Lung (tissue), 12 donors: Measurements from ENCODE around the gene RPUSD3. TPM values are rescaled to one million over a fixed set of nuclear protein-coding genes. Genes with fewer than 3 reads are reported as not detected.

ENCODE experiments used
- ATAC-seq: fragments of 200-7000 bp; cut with Tn5 transposase; one replicate; pipeline ENCODE4 v1.9.1; 2020; ENCODE audit warnings: moderate number of reproducible peaks; ENCODE audit not compliant: insufficient read depth, low FRiP score
- DNase-seq, 3 donors: peaks; one replicate each; pipeline ENCODE4 v3.0.0-alpha.2; 2013 to 2017
- H3K27ac ChIP-seq, 2 donors: one replicate each; pipeline ENCODE4 v1.5.1; 2013; ENCODE audit warnings: mild to moderate bottlenecking in 2 of 2, moderate library complexity in 2 of 2, control low read depth in 1 of 2, inconsistent platforms in 1 of 2, low read depth in 1 of 2, low read length in 1 of 2
- H3K27me3 ChIP-seq, 3 donors: one replicate each; pipeline ENCODE4 v1.5.1; 2013; ENCODE audit warnings: low read length in 2 of 3; ENCODE audit not compliant: control insufficient read depth in 3 of 3, insufficient read depth in 3 of 3
- H3K36me3 ChIP-seq, 4 donors: one replicate each; pipeline ENCODE4 v1.5.1; 2013; ENCODE audit warnings: low read length in 4 of 4, mild to moderate bottlenecking in 1 of 4, moderate library complexity in 1 of 4; ENCODE audit not compliant: control insufficient read depth in 4 of 4, insufficient read depth in 4 of 4
- H3K4me1 ChIP-seq, 5 donors: one replicate each; pipeline ENCODE4 v1.5.1; 2013; ENCODE audit warnings: low read length in 5 of 5, mild to moderate bottlenecking in 2 of 5, moderate library complexity in 1 of 5; ENCODE audit not compliant: control insufficient read depth in 5 of 5, insufficient read depth in 5 of 5
- H3K4me3 ChIP-seq: one replicate; pipeline ENCODE4 v1.5.1; 2013; ENCODE audit warnings: mild to moderate bottlenecking, control low read depth, moderate library complexity
- H3K9ac ChIP-seq, 2 donors: one replicate each; pipeline ENCODE4 v1.5.1; 2013; ENCODE audit warnings: low read length in 2 of 2, control low read depth in 1 of 2; ENCODE audit not compliant: insufficient read depth in 1 of 2
- H3K9me3 ChIP-seq, 4 donors: one replicate each; pipeline ENCODE4 v1.5.1; 2013; ENCODE audit warnings: low read length in 3 of 4, mild to moderate bottlenecking in 1 of 4, moderate library complexity in 1 of 4; ENCODE audit not compliant: control insufficient read depth in 4 of 4, insufficient read depth in 3 of 4
- WGBS, 2 donors: extraction: QIAGEN DNeasy Blood & Tissue Kit; methylation state at CpG; one replicate each; pipeline ENCODE4 v1.1.7; 2013; 5-methylcytosine and 5-hydroxymethylcytosine counted together
- polyA plus RNA-seq, 2 donors: library from polyadenylated mRNA; stranded (reverse); fragments of 200-250 nt; gene quantifications; one replicate each; pipeline ENCODE4 v1.2.1, GENCODE V29; 2013
- total RNA-seq, 2 donors: library from RNA; depleted of rRNA in 1 of 2; stranded (reverse); fragments of >200 nt in 1 of 2; gene quantifications; one replicate each; pipeline ENCODE4 v1.2.1, GENCODE V29; 2014 to 2021
- TF ChIP-seq, protein P1 (sequence below): IDR thresholded peaks from 2 replicates; pipeline ENCODE4 v1.5.1; 2012; ENCODE audit warnings: mild to moderate bottlenecking; ENCODE audit errors: control extremely low read depth, extremely low read depth
- donor health status: control.
- donor health status: control.
- donor health status: Bipolar disorder and iron deficiency.
- donor health status: healthy.
- donor health status: DM: yes; HTN: yes; CAD: no.

RPUSD3 gene
- total and polyA plus RNA-seq, 4 donors, result 16.3 to 34.9 (median 26.3) TPM

DNA sequence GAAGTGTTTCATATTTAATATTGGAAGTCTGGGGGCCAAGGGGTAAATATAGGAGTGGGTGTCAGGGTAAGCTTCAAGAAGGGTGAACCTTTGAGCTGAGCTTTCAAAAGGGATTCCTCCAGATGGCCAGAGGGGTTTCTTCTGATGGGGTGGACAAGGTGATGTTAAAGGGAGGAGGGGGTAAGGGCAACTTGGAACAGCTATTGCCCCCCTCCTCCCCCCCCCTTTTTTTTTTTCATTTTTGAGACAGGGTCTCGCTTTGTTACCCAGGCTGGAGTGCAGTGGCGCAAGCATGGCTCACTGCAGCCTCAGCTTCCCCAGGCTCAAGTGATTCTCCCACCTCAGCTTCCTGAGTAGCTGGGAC lies 35.8 kb downstream of the RPUSD3 start:
- 61 to 92% methylated on average over 2 of the region's 2 CpGs for WGBS, 2 donors
- TF ChIP-seq, protein P1, sequence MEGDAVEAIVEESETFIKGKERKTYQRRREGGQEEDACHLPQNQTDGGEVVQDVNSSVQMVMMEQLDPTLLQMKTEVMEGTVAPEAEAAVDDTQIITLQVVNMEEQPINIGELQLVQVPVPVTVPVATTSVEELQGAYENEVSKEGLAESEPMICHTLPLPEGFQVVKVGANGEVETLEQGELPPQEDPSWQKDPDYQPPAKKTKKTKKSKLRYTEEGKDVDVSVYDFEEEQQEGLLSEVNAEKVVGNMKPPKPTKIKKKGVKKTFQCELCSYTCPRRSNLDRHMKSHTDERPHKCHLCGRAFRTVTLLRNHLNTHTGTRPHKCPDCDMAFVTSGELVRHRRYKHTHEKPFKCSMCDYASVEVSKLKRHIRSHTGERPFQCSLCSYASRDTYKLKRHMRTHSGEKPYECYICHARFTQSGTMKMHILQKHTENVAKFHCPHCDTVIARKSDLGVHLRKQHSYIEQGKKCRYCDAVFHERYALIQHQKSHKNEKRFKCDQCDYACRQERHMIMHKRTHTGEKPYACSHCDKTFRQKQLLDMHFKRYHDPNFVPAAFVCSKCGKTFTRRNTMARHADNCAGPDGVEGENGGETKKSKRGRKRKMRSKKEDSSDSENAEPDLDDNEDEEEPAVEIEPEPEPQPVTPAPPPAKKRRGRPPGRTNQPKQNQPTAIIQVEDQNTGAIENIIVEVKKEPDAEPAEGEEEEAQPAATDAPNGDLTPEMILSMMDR, result no peak
- H3K9me3 ChIP-seq, result no peaks in the 10 kb centered on the region
- H3K27me3 ChIP-seq, result no peaks in the 10 kb centered on the region
- H3K9ac ChIP-seq, result no peak overlapping the region
- DNase-seq, result no peak
- H3K27ac ChIP-seq, result no peak overlapping the region
- H3K4me3 ChIP-seq, result no peak overlapping the region
- peaks cover 19 to 38% (median 22%) of the 10 kb centered on the region in 4 donors for H3K36me3 ChIP-seq
- no peak for ATAC-seq
- H3K4me1 ChIP-seq, result peaks cover 0 to 16% (median 5%) of the 10 kb centered on the region in 5 donors

DNA sequence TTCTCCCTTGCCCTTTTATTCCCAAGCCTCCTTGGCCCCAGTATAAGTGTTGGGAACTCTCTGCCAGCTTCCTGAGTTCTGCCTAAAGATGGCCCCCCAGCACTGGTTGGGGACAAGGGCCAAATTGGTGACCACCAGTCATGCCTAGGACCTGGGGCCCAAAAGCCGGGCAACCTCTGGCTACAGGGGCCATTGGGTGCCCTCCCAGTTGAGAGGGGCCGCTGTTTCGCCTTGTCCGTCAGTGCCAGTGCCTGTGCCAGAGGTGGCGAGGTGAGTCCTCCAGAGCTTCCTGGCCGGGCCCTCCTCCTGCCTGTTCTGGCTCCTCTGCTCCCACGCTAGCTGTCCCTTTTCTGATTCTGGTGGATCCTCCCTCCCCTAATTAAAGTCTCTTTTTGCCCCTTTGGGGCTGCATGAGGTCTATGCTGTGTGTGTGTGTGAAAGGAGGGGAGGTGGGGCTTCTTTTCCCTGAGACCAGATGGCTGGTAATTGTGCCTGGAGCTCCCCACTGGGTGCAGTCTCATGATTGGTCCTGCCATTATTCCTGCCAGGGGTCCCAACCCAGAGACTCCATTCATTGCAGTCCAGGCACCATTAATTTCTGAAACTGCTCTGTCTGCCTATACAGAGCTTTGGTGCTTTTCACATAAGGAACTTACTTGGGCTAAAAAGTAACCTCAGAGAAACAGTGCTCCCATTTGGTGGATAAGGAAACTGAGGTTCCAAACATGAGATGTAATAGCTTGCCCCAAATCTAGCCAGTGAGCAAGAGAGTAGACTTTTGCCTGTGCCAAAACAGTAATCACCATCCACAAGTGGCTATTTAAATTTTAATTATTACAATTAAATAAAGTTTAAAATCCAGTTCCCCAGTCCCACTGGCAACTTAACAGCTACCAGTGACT lies 36.9 kb downstream of the RPUSD3 start:
- no peak overlapping the region for H3K9ac ChIP-seq
- WGBS, 2 donors, result 96% methylated on average over 7 of the region's 7 CpGs
- peaks cover 0 to 16% (median 5%) of the 10 kb centered on the region in 5 donors for H3K4me1 ChIP-seq
- no peak overlapping the region for H3K27ac ChIP-seq
- no peak overlapping the region for H3K4me3 ChIP-seq
- H3K9me3 ChIP-seq, result no peaks in the 10 kb centered on the region
- H3K36me3 ChIP-seq, result peaks cover 17 to 39% (median 22%) of the 10 kb centered on the region in 4 donors
- ATAC-seq (no peak), DNase-seq (no peak)
- TF ChIP-seq, protein P1, result no peak
- no peaks in the 10 kb centered on the region for H3K27me3 ChIP-seq

- Histone ChIP-seq H3K9ac (no peak overlapping the region), H3K27ac (no peak overlapping the region), H3K4me1 (peaks cover 0 to 15% (median 5%) of the 10 kb centered on the region in 5 donors), H3K27me3 (no peaks in the 10 kb centered on the region), H3K4me3 (no peak overlapping the region), H3K9me3 (no peaks in the 10 kb centered on the region), H3K36me3 (peaks cover 14 to 46% (median 25%) of the 10 kb centered on the region in 4 donors)
- TF ChIP-seq, protein P1, result no peak
- ATAC-seq (no peak), DNase-seq (no peak)
- 95% methylated on average over 12 of the region's 12 CpGs for WGBS, 2 donors
Observed at GRCh38 chr3:9806137-9806536, 37.7 kb downstream of the RPUSD3 start.
